Measurements from ENCODE around the gene CARF. TPM values are rescaled to one million over a fixed set of nuclear protein-coding genes. Genes with fewer than 3 reads are reported as not detected.
A peak's percentile ranks its signal among the peaks of the same experiment; 100 is the strongest.

The CARF gene
- total and polyA plus RNA-seq, 2 of the 13 experiments (the other 11 are each of a cell fraction or from before 2014, with no cell fraction given): 3.0 to 5.4 TPM

DNA sequence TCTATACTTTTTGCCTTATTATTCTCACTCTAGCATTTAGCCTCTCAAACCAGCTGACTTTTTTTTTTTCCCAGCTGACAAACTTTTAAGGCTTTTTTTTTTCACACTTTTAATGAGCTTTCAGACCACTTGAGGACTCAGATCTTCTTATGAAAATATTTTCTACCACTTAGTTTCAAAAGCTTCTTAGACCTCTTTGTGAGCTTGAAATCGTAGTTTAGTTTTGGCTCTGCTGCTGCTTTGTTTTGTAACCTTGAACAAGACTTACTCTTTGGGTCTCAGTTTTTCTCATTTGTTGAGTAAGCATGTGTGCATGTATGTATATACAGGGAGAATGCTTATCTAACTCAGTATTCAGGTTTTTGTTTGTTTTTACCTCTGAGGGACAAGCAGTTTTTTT, 106.1 kb downstream of the CARF start (continued):
- TF ChIP-seq, protein P1, sequence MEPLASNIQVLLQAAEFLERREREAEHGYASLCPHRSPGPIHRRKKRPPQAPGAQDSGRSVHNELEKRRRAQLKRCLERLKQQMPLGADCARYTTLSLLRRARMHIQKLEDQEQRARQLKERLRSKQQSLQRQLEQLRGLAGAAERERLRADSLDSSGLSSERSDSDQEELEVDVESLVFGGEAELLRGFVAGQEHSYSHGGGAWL (CRISPR knock-in tag; IDR thresholded peaks at IDR 0.05): no peak
- TF ChIP-seq, protein P2, sequence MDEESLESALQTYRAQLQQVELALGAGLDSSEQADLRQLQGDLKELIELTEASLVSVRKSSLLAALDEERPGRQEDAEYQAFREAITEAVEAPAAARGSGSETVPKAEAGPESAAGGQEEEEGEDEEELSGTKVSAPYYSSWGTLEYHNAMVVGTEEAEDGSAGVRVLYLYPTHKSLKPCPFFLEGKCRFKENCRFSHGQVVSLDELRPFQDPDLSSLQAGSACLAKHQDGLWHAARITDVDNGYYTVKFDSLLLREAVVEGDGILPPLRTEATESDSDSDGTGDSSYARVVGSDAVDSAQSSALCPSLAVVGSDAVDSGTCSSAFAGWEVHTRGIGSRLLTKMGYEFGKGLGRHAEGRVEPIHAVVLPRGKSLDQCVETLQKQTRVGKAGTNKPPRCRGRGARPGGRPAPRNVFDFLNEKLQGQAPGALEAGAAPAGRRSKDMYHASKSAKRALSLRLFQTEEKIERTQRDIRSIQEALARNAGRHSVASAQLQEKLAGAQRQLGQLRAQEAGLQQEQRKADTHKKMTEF (CRISPR knock-in tag; IDR thresholded peaks at IDR 0.05): no peak
- TF ChIP-seq, protein P3, sequence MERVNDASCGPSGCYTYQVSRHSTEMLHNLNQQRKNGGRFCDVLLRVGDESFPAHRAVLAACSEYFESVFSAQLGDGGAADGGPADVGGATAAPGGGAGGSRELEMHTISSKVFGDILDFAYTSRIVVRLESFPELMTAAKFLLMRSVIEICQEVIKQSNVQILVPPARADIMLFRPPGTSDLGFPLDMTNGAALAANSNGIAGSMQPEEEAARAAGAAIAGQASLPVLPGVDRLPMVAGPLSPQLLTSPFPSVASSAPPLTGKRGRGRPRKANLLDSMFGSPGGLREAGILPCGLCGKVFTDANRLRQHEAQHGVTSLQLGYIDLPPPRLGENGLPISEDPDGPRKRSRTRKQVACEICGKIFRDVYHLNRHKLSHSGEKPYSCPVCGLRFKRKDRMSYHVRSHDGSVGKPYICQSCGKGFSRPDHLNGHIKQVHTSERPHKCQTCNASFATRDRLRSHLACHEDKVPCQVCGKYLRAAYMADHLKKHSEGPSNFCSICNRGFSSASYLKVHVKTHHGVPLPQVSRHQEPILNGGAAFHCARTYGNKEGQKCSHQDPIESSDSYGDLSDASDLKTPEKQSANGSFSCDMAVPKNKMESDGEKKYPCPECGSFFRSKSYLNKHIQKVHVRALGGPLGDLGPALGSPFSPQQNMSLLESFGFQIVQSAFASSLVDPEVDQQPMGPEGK (CRISPR knock-in tag; IDR thresholded peaks at IDR 0.05): no peak
- no peak for TF ChIP-seq HNRNPLL (IDR thresholded peaks at IDR 0.05; ENCODE audit: low read depth, low read length, poor library complexity, severe bottlenecking)
- TF ChIP-seq EZH2 (conservative IDR thresholded peaks at IDR 0.05; ENCODE audit: low read depth, low read length): no peak
- TF ChIP-seq SAP130 (CRISPR knock-in tag; IDR thresholded peaks at IDR 0.05; ENCODE audit: low read depth): peak; percentile 62
- TF ChIP-seq ZSCAN29 (CRISPR knock-in tag; conservative IDR thresholded peaks at IDR 0.05): no peak
- TF ChIP-seq SMYD3 (CRISPR knock-in tag; IDR thresholded peaks at IDR 0.05): no peak
- TF ChIP-seq, protein P4, sequence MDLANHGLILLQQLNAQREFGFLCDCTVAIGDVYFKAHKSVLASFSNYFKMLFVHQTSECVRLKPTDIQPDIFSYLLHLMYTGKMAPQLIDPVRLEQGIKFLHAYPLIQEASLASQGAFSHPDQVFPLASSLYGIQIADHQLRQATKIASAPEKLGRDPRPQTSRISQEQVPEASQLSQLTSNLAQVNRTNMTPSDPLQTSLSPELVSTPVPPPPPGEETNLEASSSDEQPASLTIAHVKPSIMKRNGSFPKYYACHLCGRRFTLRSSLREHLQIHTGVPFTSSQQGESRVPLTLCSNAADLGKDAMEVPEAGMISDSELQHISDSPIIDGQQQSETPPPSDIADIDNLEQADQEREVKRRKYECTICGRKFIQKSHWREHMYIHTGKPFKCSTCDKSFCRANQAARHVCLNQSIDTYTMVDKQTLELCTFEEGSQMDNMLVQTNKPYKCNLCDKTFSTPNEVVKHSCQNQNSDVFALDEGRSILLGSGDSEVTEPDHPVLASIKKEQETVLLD (CRISPR knock-in tag; IDR thresholded peaks at IDR 0.05; ENCODE audit: low read depth): no peak
- TF ChIP-seq, protein P5, sequence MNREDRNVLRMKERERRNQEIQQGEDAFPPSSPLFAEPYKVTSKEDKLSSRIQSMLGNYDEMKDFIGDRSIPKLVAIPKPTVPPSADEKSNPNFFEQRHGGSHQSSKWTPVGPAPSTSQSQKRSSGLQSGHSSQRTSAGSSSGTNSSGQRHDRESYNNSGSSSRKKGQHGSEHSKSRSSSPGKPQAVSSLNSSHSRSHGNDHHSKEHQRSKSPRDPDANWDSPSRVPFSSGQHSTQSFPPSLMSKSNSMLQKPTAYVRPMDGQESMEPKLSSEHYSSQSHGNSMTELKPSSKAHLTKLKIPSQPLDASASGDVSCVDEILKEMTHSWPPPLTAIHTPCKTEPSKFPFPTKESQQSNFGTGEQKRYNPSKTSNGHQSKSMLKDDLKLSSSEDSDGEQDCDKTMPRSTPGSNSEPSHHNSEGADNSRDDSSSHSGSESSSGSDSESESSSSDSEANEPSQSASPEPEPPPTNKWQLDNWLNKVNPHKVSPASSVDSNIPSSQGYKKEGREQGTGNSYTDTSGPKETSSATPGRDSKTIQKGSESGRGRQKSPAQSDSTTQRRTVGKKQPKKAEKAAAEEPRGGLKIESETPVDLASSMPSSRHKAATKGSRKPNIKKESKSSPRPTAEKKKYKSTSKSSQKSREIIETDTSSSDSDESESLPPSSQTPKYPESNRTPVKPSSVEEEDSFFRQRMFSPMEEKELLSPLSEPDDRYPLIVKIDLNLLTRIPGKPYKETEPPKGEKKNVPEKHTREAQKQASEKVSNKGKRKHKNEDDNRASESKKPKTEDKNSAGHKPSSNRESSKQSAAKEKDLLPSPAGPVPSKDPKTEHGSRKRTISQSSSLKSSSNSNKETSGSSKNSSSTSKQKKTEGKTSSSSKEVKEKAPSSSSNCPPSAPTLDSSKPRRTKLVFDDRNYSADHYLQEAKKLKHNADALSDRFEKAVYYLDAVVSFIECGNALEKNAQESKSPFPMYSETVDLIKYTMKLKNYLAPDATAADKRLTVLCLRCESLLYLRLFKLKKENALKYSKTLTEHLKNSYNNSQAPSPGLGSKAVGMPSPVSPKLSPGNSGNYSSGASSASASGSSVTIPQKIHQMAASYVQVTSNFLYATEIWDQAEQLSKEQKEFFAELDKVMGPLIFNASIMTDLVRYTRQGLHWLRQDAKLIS (CRISPR knock-in tag; IDR thresholded peaks at IDR 0.05): no peak
- TF ChIP-seq MED1 (CRISPR knock-in tag; IDR thresholded peaks at IDR 0.05): 0 out of 2 replicates have a peak, but pooled peaks have one; percentile 22
- TF ChIP-seq, protein P6, sequence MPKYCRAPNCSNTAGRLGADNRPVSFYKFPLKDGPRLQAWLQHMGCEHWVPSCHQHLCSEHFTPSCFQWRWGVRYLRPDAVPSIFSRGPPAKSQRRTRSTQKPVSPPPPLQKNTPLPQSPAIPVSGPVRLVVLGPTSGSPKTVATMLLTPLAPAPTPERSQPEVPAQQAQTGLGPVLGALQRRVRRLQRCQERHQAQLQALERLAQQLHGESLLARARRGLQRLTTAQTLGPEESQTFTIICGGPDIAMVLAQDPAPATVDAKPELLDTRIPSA (CRISPR knock-in tag; IDR thresholded peaks at IDR 0.05; ENCODE audit: borderline replicate concordance): no peak
- no peak for TF ChIP-seq ZNF782 (CRISPR knock-in tag; IDR thresholded peaks at IDR 0.05; ENCODE audit: borderline replicate concordance)
- no peak for TF ChIP-seq IRX3 (CRISPR knock-in tag; IDR thresholded peaks at IDR 0.05; ENCODE audit: borderline replicate concordance, low read depth)
- TF ChIP-seq ZNF792 (CRISPR knock-in tag; IDR thresholded peaks at IDR 0.05): no peak
- TF ChIP-seq, protein P7, sequence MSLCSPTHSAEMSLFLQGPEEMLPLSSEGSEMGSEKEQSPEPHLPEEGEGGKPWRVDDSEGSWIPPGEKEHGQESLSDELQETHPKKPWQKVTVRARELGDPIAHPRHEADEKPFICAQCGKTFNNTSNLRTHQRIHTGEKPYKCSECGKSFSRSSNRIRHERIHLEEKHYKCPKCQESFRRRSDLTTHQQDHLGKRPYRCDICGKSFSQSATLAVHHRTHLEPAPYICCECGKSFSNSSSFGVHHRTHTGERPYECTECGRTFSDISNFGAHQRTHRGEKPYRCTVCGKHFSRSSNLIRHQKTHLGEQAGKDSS (CRISPR knock-in tag; IDR thresholded peaks at IDR 0.05; ENCODE audit: borderline replicate concordance, low read depth): no peak
- no peak for TF ChIP-seq ZSCAN30 (CRISPR knock-in tag; IDR thresholded peaks at IDR 0.05)
- no peak for TF ChIP-seq ZNF274 (CRISPR knock-in tag; IDR thresholded peaks at IDR 0.05)
- no peak for TF ChIP-seq ZNF841 (CRISPR knock-in tag; IDR thresholded peaks at IDR 0.05; ENCODE audit: borderline replicate concordance)
- TF ChIP-seq SIN3A (IDR thresholded peaks at IDR 0.05; ENCODE audit: borderline replicate concordance, low read depth, low read length): no peak

All from HepG2 (cell line).